GM12878 (cell line): ENCODE results near the gene LMF1. TPM values are rescaled to one million over a fixed set of nuclear protein-coding genes. Genes with fewer than 3 reads are reported as not detected.
A peak's percentile ranks its signal among the peaks of the same experiment; 100 is the strongest.

Experiments used
- ATAC-seq: fragments of 200-7000 bp; cut with Tn5 transposase; 3 replicates; pipeline ENCODE4 v1.9.1; 2020; ENCODE audit warnings: mild to moderate bottlenecking, moderate library complexity
- BruUV-seq: library from RNA; stranded (reverse); fragments of 400-500 nt; replicated peaks from 2 replicates; lab custom pipeline; 2021; lab: Mats Ljungman, UMichigan
- CTCF ChIA-PET: fragments of 300-600 bp; sonication (Branson Sonifier 250); formaldehyde crosslinking; extraction: SDS; loops from one replicate; lab custom pipeline; 2021; ENCODE audit warnings: inconsistent platforms; lab: Yijun Ruan, JAX
- POLR2A ChIA-PET: fragments of 350-600 bp; formaldehyde crosslinking; extraction: SDS; loops from one replicate; lab custom pipeline; 2021; ENCODE audit warnings: inconsistent platforms; lab: Charles Lee
- RAD21 ChIA-PET: fragments of 300-600 bp; sonication (Branson Sonifier 250); formaldehyde crosslinking; loops from one replicate; lab custom pipeline; 2023; ENCODE audit warnings: antibody characterized with exemption; ENCODE audit not compliant: unreplicated experiment; lab: Charles Lee
- SMC1A ChIA-PET: fragments of 300-600 bp; sonication (Branson Sonifier 250); formaldehyde crosslinking; loops from one replicate; lab custom pipeline; 2023; ENCODE audit not compliant: unreplicated experiment, uncharacterized antibody; lab: Charles Lee
- DNase-seq: peaks from one replicate; pipeline ENCODE4 v3.0.0-alpha.2; 2011; ENCODE audit warnings: low read depth, low spot score
- FAIRE-seq: peaks from 3 replicates; lab custom pipeline; 2011; peaks lifted over from hg19 to GRCh38; lab: Jason Lieb, UNC
- H2AFZ ChIP-seq: 2 replicates; pipeline ENCODE4 v1.6.0; 2011; ENCODE audit warnings: low read depth, low read length, control low read depth; ENCODE audit not compliant: control insufficient read depth
- H3K27ac ChIP-seq: 2 replicates; pipeline ENCODE4 v1.5.1; 2011; ENCODE audit warnings: control low read depth; ENCODE audit not compliant: control insufficient read depth, insufficient read depth
- H3K27me3 ChIP-seq, 2 experiments: replicated peaks in 1 of 2; 2 replicates each; pipeline versions ENCODE4 v1.6.0 to v1.6.1; 2011; ENCODE audit warnings: low read length in 1 of 2; ENCODE audit not compliant: control insufficient read depth in 2 of 2, insufficient read depth in 2 of 2
- H3K36me3 ChIP-seq, 2 experiments: 2 replicates each; pipeline ENCODE4 v1.5.1; 2011; ENCODE audit warnings: low read length in 1 of 2; ENCODE audit not compliant: control insufficient read depth in 2 of 2, insufficient read depth in 2 of 2
- H3K4me1 ChIP-seq: 2 replicates; pipeline ENCODE4 v1.6.1; 2011; ENCODE audit warnings: mild to moderate bottlenecking, low read length, moderate library complexity, mixed read lengths; ENCODE audit not compliant: control insufficient read depth, insufficient read depth
- H3K4me2 ChIP-seq: 2 replicates; pipeline ENCODE4 v1.6.0; 2011; ENCODE audit warnings: control low read depth; ENCODE audit not compliant: control insufficient read depth, insufficient read depth
- H3K4me3 ChIP-seq: fragments of 200-600 bp; sonication (generic); 2 replicates; pipeline ENCODE4 v1.5.1; 2016
- H3K79me2 ChIP-seq: 2 replicates; pipeline ENCODE4 v1.6.0; 2011; ENCODE audit warnings: low read length; ENCODE audit not compliant: control insufficient read depth, insufficient read depth
- H3K9ac ChIP-seq: 2 replicates; pipeline ENCODE4 v1.8.0; 2011; ENCODE audit warnings: low read length, control low read depth, mixed read lengths; ENCODE audit not compliant: control insufficient read depth, insufficient read depth
- H3K9me3 ChIP-seq: replicated peaks from 3 replicates; pipeline ENCODE4 v1.5.1; 2011; ENCODE audit warnings: mild to moderate bottlenecking, low read length; ENCODE audit not compliant: control insufficient read depth, insufficient read depth
- H4K20me1 ChIP-seq: 2 replicates; pipeline ENCODE4 v1.6.0; 2011; ENCODE audit not compliant: control insufficient read depth, insufficient read depth
- BCL11A ChIP-seq: IDR thresholded peaks from 2 replicates; pipeline ENCODE4 v1.6.1; 2011; ENCODE audit warnings: low read depth, low read length
- BHLHE40 ChIP-seq, 2 experiments: fragments of 450-650 bp in 1 of 2; IDR thresholded peaks; 2 replicates each; pipeline ENCODE4 v1.6.1; 2011 to 2017; ENCODE audit warnings: low read depth in 2 of 2, borderline replicate concordance in 1 of 2, improper control_type of control experiment in 1 of 2, low read length in 1 of 2, mild to moderate bottlenecking in 1 of 2
- E2F4 ChIP-seq: IDR thresholded peaks from 2 replicates; pipeline ENCODE4 v1.6.1; 2012; ENCODE audit warnings: low read depth, low read length, improper control_type of control experiment
- MXI1 ChIP-seq: fragments of 150-350 bp; IDR thresholded peaks from 2 replicates; pipeline ENCODE4 v1.6.1; 2011; ENCODE audit warnings: low read depth, mild to moderate bottlenecking, inconsistent platforms, low read length, improper control_type of control experiment
- PAX5 ChIP-seq: IDR thresholded peaks from 2 replicates; pipeline ENCODE4 v1.6.1; 2011; ENCODE audit warnings: low read depth, low read length, borderline replicate concordance
- PBX3 ChIP-seq: IDR thresholded peaks from 2 replicates; pipeline ENCODE4 v1.6.1; 2011; ENCODE audit warnings: mild to moderate bottlenecking, low read depth, low read length, moderate library complexity; ENCODE audit not compliant: insufficient replicate concordance
- POLR2AphosphoS5 ChIP-seq: IDR thresholded peaks from 2 replicates; pipeline ENCODE4 v1.6.1; 2011; ENCODE audit warnings: mild to moderate bottlenecking, low read length, inconsistent platforms
- RAD21 ChIP-seq: IDR thresholded peaks from 2 replicates; pipeline ENCODE4 v1.6.1; 2011; ENCODE audit warnings: mild to moderate bottlenecking, low read depth, low read length, moderate library complexity; ENCODE audit not compliant: insufficient read depth
- SMAD5 ChIP-seq: IDR thresholded peaks from 2 replicates; pipeline ENCODE4 v1.6.1; 2016; ENCODE audit warnings: antibody characterized with exemption, low read depth
- SRF ChIP-seq, 2 experiments: IDR thresholded peaks; 2 replicates each; pipeline ENCODE4 v1.6.1; 2011; ENCODE audit warnings: low read depth in 2 of 2, low read length in 2 of 2, mild to moderate bottlenecking in 1 of 2, moderate library complexity in 1 of 2
- TAF1 ChIP-seq: IDR thresholded peaks from 2 replicates; pipeline ENCODE4 v1.6.1; 2011; ENCODE audit warnings: mild to moderate bottlenecking, low read depth, low read length, borderline replicate concordance
- WRNIP1 ChIP-seq: IDR thresholded peaks from 2 replicates; pipeline ENCODE4 v1.6.1; 2011; ENCODE audit warnings: low read depth, low read length, improper control_type of control experiment, borderline replicate concordance
- ZNF217 ChIP-seq: fragments of 450-650 bp; IDR thresholded peaks from 2 replicates; pipeline ENCODE4 v1.6.1; 2017; ENCODE audit warnings: antibody characterized with exemption, mild to moderate bottlenecking
- ZNF622 ChIP-seq: fragments of 450-650 bp; IDR thresholded peaks from 2 replicates; pipeline ENCODE4 v1.6.1; 2017; ENCODE audit warnings: mild to moderate bottlenecking, inconsistent platforms
- WGBS: methylation state at CpG from one replicate; pipeline ENCODE4 v1.1.6; 2016; ENCODE audit warnings: low lambda C conversion rate; ENCODE audit not compliant: insufficient replicate concordance, insufficient coverage; ENCODE audit errors: missing lambda C conversion rate; 5-methylcytosine and 5-hydroxymethylcytosine counted together
- in situ Hi-C: fragments of 300-500 bp; cut with MboI; formaldehyde crosslinking; loops from 9 replicates; pipeline ENCODE4 v1.14.3; 2018; ENCODE audit warnings: mixed read lengths
- intact Hi-C: fragments of 100-400 bp; cut with micrococcal nuclease; formaldehyde crosslinking; loops from one replicate; pipeline ENCODE4 v1.14.2; 2022; ENCODE audit not compliant: unreplicated experiment
- polyA plus RNA-seq, 11 experiments: library from polyadenylated mRNA; depleted of rRNA in 4 of 11; unstranded in 6 of 11; stranded (reverse) in 5 of 11; fragments of >200 nt; fragmentation: Nextera tagmentation in 4 of 11; fragmentation: Illumina TruSeq in 1 of 11; extraction: Ambion mirVana in 4 of 11; extraction: Trizol in 1 of 11; gene quantifications; 1 replicate in 1 of 11; 2 replicates in 10 of 11; pipeline versions ENCODE4 v1.2.1 to v1.2.3, GENCODE V29; 2011 to 2016; ENCODE audit warnings: inconsistent platforms in 2 of 11, missing spikeins in 2 of 11, low read depth in 1 of 11
- total RNA-seq, 4 experiments: library from RNA; depleted of rRNA in 3 of 4; stranded (reverse); fragments of >200 nt in 3 of 4; fragmentation: Illumina TruSeq in 1 of 4; extraction: Trizol in 1 of 4; gene quantifications; 2 replicates each; pipeline versions ENCODE4 v1.2.1 to v1.2.3, GENCODE V29; 2013 to 2021
- TF ChIP-seq, protein P1 (sequence below): fragments of 150-350 bp; IDR thresholded peaks from 2 replicates; pipeline ENCODE4 v1.6.1; 2014; ENCODE audit warnings: mild to moderate bottlenecking, low read depth, low read length
- TF ChIP-seq, protein P2 (sequence below), 3 experiments: IDR thresholded peaks in 2 of 3; conservative IDR thresholded peaks in 1 of 3; 2 replicates each; pipeline ENCODE4 v1.5.1; 2011; ENCODE audit warnings: low read depth in 3 of 3, low read length in 3 of 3, mild to moderate bottlenecking in 3 of 3, control low read depth in 2 of 3, moderate library complexity in 2 of 3, inconsistent platforms in 1 of 3, mixed read lengths in 1 of 3; ENCODE audit not compliant: control insufficient read depth in 2 of 3, insufficient read depth in 1 of 3; ENCODE audit errors: extremely low read depth in 1 of 3

LMF1 gene
- total and polyA plus RNA-seq, 10 of the 15 experiments (the other 5 are each of a cell fraction or from before 2014, with no cell fraction given) = 0.18 to 3.2 (median 1.4) TPM; not detected in 1

- no peak overlapping the region for H3K9ac ChIP-seq
- intact Hi-C loops = no loop called here
- H3K4me3 ChIP-seq = no peak overlapping the region
- FAIRE-seq (no peak), DNase-seq (no peak), ATAC-seq (no peak)
- H3K4me1 ChIP-seq = peaks cover 4% of the 10 kb centered on the region; the same call in 1 of the 2 replicates
- no peaks in the 10 kb centered on the region for H4K20me1 ChIP-seq
- no peak overlapping the region for H2AFZ ChIP-seq
- no peaks in the 10 kb centered on the region for H3K27me3 ChIP-seq
- in situ Hi-C loops = no loop called here
- ChIA-PET CTCF (interaction anchor here (0.5 kb wide), 1 partner anchor 105 kb away, joined by 3 read pairs; no protein-coding TSS in a partner anchor), SMC1A (no interaction called here), RAD21 (no interaction called here), POLR2A (no interaction called here)
- H3K4me2 ChIP-seq = no peak overlapping the region
- no peak overlapping the region for H3K27ac ChIP-seq
- H3K79me2 ChIP-seq = no peaks in the 10 kb centered on the region
- BruUV-seq = no TSS peak
- no peaks in the 10 kb centered on the region for H3K36me3 ChIP-seq
- H3K9me3 ChIP-seq = no peaks in the 10 kb centered on the region; the same call in 2 of the 3 replicates
- WGBS = 76% methylated on average over 37 of the region's 44 CpGs
- TF ChIP-seq, protein P1, sequence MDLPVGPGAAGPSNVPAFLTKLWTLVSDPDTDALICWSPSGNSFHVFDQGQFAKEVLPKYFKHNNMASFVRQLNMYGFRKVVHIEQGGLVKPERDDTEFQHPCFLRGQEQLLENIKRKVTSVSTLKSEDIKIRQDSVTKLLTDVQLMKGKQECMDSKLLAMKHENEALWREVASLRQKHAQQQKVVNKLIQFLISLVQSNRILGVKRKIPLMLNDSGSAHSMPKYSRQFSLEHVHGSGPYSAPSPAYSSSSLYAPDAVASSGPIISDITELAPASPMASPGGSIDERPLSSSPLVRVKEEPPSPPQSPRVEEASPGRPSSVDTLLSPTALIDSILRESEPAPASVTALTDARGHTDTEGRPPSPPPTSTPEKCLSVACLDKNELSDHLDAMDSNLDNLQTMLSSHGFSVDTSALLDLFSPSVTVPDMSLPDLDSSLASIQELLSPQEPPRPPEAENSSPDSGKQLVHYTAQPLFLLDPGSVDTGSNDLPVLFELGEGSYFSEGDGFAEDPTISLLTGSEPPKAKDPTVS = no peak
- TF ChIP-seq TAF1 = no peak
- TF ChIP-seq POLR2AphosphoS5 = no peak
- TF ChIP-seq SMAD5 = no peak
- TF ChIP-seq RAD21 = peak; percentile 3; the same call in 1 of the 2 replicates
- no peak for TF ChIP-seq ZNF217
- TF ChIP-seq SRF (IDR thresholded peaks at IDR 0.05; ENCODE audit: low read depth in 2 of 2, low read length in 2 of 2) = no peak
- TF ChIP-seq, protein P2, sequence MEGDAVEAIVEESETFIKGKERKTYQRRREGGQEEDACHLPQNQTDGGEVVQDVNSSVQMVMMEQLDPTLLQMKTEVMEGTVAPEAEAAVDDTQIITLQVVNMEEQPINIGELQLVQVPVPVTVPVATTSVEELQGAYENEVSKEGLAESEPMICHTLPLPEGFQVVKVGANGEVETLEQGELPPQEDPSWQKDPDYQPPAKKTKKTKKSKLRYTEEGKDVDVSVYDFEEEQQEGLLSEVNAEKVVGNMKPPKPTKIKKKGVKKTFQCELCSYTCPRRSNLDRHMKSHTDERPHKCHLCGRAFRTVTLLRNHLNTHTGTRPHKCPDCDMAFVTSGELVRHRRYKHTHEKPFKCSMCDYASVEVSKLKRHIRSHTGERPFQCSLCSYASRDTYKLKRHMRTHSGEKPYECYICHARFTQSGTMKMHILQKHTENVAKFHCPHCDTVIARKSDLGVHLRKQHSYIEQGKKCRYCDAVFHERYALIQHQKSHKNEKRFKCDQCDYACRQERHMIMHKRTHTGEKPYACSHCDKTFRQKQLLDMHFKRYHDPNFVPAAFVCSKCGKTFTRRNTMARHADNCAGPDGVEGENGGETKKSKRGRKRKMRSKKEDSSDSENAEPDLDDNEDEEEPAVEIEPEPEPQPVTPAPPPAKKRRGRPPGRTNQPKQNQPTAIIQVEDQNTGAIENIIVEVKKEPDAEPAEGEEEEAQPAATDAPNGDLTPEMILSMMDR (IDR thresholded peaks at IDR 0.05 in 2 of 3, conservative IDR thresholded peaks at IDR 0.05 in 1 of 3; ENCODE audit: control insufficient read depth in 2 of 3, extremely low read depth in 1 of 3, insufficient read depth in 1 of 3, low read depth in 3 of 3, low read length in 3 of 3) = 0 out of 6 replicates have a peak, but pooled peaks of 1 of the 3 experiments have one; percentile 22
- peak; percentile 63 to 81 for TF ChIP-seq BHLHE40 (IDR thresholded peaks at IDR 0.05; ENCODE audit: borderline replicate concordance in 1 of 2, low read depth in 2 of 2, low read length in 1 of 2)
- TF ChIP-seq PBX3 = no peak
- TF ChIP-seq PAX5 = peak; percentile 66; the same call in 1 of the 2 replicates
- no peak for TF ChIP-seq E2F4
- TF ChIP-seq MXI1 = no peak
- TF ChIP-seq WRNIP1 = no peak
- 0 out of 2 replicates have a peak, but pooled peaks have one; percentile 26 for TF ChIP-seq BCL11A
- no peak for TF ChIP-seq ZNF622
These were observed 92.6 kb downstream of the LMF1 start for GRCh38 chr16:878072-878784.
